ENCODE results near the gene TALDO1.

The TALDO1 gene

DNA sequence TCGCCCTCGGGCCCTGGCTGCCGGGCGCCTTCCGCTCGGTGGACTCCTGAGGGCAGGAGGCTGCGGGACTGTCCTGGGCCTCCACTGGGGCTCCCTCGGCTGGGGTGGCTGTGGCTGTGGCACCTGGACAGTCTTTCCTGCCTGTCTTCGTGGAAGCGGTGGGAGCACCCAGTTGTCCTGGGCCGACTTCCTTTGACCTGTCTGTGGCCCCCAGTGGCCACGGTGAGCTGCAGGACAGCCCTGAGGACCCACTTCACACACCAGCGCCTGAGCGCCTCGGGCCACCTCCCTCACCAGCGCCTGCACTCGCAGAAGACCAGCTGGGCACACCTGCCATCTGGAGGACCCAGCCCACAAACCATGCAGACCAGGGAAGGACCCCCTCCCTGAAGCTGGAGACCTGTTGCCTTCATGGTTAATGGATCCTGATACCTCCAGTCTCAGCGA, 43.0 kb upstream of the TALDO1 start:
- TF ChIP-seq ZBTB7A (IDR thresholded peaks at IDR 0.05; ENCODE audit: low read depth): no peak
- TF ChIP-seq CEBPB (IDR thresholded peaks at IDR 0.05): no peak
- no peak for TF ChIP-seq CREB1 (IDR thresholded peaks at IDR 0.05; ENCODE audit: low read depth)
- no peak for TF ChIP-seq RAD21 (IDR thresholded peaks at IDR 0.05; ENCODE audit: low read depth)
- TF ChIP-seq, protein P1, sequence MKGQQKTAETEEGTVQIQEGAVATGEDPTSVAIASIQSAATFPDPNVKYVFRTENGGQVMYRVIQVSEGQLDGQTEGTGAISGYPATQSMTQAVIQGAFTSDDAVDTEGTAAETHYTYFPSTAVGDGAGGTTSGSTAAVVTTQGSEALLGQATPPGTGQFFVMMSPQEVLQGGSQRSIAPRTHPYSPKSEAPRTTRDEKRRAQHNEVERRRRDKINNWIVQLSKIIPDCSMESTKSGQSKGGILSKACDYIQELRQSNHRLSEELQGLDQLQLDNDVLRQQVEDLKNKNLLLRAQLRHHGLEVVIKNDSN (IDR thresholded peaks at IDR 0.05): no peak
- no peak for TF ChIP-seq NFIC (IDR thresholded peaks at IDR 0.05)
- TF ChIP-seq REST (IDR thresholded peaks at IDR 0.05; ENCODE audit: low read depth): no peak
- no peak for TF ChIP-seq YY1 (IDR thresholded peaks at IDR 0.05; ENCODE audit: low read depth)

DNA sequence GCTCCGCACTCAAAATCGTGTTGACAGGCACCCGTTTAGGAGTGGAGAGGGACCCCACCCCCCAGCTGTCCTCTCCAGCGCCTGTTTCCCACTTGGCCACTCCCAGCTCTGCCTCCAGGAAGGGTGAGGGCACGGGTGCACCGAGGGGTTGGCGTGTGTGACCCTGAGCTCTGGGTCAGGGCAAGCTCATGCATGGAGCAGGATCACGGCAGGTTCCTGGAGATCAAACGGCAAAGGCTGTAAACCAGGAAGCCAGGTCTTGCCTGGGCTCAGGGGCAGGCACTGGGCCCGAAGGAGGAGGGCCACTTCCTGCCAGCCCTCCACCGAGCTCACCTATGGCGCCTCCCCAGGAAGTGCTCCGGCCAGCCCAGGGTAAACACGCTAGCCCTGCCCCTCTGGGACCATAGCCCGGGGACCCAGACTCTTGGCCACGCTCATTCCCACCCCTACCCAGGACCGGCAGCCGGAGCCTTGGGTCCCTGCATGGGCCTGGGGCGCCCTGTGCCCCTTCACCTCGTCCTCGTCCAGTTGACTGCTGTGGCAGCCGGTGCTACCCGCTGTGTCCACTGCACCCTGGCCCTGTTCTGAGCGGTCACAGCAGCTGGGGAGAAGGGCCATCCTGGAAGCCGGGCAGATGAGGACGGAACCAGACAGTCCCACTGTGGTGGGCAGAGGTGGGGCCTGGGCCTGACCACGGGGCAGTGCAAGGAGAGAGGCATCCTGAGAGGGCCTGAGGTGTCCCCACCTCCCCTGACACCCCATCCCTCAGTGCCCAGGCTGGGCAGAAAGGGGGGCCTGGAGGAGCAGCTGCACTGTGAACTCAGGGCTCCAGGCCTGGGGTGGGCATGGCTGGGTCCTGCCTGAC, 42.3 kb upstream of the TALDO1 start:
- TF ChIP-seq TAF1 (IDR thresholded peaks at IDR 0.05; ENCODE audit: low read depth) (peak; percentile 49; the same call in 1 of the 2 replicates), EGR1 (IDR thresholded peaks at IDR 0.05) (no peak), REST (IDR thresholded peaks at IDR 0.05; ENCODE audit: low read depth) (no peak), TEAD4 (IDR thresholded peaks at IDR 0.05) (no peak; the same call in 1 of the 2 replicates), EP300 (IDR thresholded peaks at IDR 0.05; ENCODE audit: borderline replicate concordance) (peak; percentile 43; the same call in 1 of the 2 replicates), TCF12 (IDR thresholded peaks at IDR 0.05; ENCODE audit: low read depth) (no peak), YY1 (IDR thresholded peaks at IDR 0.05; ENCODE audit: low read depth) (peak; percentile 70; the same call in 1 of the 2 replicates), CEBPB (IDR thresholded peaks at IDR 0.05) (no peak), ZBTB7A (IDR thresholded peaks at IDR 0.05; ENCODE audit: low read depth) (no peak; the same call in 1 of the 2 replicates), CREB1 (IDR thresholded peaks at IDR 0.05; ENCODE audit: low read depth) (no peak), RAD21 (IDR thresholded peaks at IDR 0.05; ENCODE audit: low read depth) (no peak), NFIC (IDR thresholded peaks at IDR 0.05) (peak; percentile 33; the same call in 1 of the 2 replicates), FOXM1 (IDR thresholded peaks at IDR 0.05; ENCODE audit: borderline replicate concordance, low read depth) (no peak)
- TF ChIP-seq, protein P2, sequence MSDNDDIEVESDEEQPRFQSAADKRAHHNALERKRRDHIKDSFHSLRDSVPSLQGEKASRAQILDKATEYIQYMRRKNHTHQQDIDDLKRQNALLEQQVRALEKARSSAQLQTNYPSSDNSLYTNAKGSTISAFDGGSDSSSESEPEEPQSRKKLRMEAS (IDR thresholded peaks at IDR 0.05): peak; percentile 52
- TF ChIP-seq, protein P1 (IDR thresholded peaks at IDR 0.05): 0 out of 2 replicates have a peak, but pooled peaks have one; percentile 16

DNA sequence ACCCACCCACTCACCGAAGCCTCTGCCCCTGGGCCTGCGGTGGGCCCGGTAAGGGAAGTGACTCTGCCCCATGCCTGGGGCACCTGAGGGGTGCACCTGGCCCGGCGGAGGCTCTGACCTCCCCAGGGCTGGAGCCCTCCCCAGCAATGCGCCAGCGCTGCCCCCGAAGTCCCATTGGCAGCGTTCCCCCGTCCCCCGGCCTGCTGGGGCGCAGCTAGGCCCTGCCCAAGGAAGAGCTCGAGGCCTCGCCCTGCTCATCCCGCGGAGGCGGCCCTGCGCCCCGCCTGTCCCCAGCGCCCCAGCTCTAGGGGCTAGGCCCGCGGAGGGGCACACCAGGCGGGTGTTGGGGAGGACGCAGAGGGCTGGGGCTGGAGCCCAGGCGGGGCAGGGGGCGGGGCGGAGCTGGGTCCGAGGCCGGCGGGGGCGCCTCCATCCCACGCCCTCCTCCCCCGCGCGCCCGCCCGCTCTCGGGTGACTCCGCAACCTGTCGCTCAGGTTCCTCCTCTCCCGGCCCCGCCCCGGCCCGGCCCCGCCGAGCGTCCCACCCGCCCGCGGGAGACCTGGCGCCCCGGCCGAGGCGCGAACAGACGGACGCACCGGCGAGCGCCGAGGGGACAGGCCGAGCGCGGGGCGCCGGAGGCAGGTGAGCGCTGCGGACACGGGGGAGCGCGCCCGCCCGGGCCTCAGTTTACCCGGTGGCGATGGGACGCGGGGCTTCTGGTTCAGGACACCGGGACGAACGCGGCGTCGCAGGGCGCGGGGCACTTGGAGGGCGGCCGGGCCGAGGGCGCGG, 41.4 kb upstream of the TALDO1 start, which contains the start of gene EPS8L2:
Gene EPS8L2 (plus strand): TSS at position 586 of the 793 bp plus-strand sequence. CDS start 3,177 bp downstream, outside the sequence.
- no peak for TF ChIP-seq CREB1 (IDR thresholded peaks at IDR 0.05; ENCODE audit: low read depth)
- TF ChIP-seq YY1 (IDR thresholded peaks at IDR 0.05; ENCODE audit: low read depth): 0 out of 2 replicates have a peak, but pooled peaks have one; percentile 29
- peak; percentile 90 for TF ChIP-seq EGR1 (IDR thresholded peaks at IDR 0.05)

DNA sequence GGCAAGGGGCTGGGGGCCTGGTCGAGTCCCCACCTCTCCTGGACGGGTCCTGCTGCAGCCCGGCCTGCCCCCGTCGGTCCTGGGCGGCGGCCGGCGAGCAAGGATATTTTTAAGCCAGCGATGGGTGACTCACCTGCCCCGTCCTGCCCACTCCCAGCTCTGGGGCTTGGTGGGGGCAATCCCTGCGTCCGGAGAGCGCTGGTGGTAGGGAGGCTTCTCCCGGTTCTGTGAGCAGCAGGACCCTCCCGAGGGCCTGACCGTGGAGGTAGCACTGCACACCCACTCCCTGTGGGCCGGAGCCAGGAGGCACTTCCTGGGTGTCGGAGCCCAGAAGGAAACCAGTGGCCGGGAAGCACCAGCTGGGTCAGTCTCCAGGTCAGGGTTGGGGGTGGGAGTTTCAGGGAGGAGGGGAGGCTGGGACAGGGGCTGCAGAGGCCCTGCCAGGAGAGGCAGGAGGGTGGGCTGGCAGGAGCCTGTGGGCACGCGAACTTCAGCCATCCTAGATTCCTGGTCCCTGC, 40.8 kb upstream of the TALDO1 start:
- TF ChIP-seq ZBTB7A (IDR thresholded peaks at IDR 0.05; ENCODE audit: low read depth): 0 out of 2 replicates have a peak, but pooled peaks have one; percentile 1
- TF ChIP-seq, protein P2 (IDR thresholded peaks at IDR 0.05): no peak

All from Ishikawa (cell line).